Stimulated activated CD8-positive, alpha-beta memory T cell treated with anti-CD3 and anti-CD28 coated beads, Interleukin-15, amount 100 ng/mL, for 4 hours (primary cell): Measurements from ENCODE around the gene SSX2IP.
"Not testable (repeated sequence)": the region's sequence is repeated elsewhere in the genome, so short reads cannot be mapped to it uniquely, and the experiment has no call there.

Source experiments
- DNase-seq, 2 donors: peaks; one replicate each; pipeline ENCODE4 v3.0.0-alpha.2; 2020; ENCODE audit warnings: low read depth in 2 of 2

The SSX2IP gene

GRCh38 chr1:84677415-84678099 is 12.7 kb downstream of the SSX2IP start:
- no peak for DNase-seq

- DNase-seq = no peak
Measured at GRCh38 chr1:84675631-84676030, 14.6 kb downstream of the SSX2IP start.

GRCh38 chr1:84675106-84675505 is 15.2 kb downstream of the SSX2IP start:
- no peak for DNase-seq

GRCh38 chr1:84674705-84675104 is 15.6 kb downstream of the SSX2IP start:
- DNase-seq = no peak

- DNase-seq = no peak
Measured at GRCh38 chr1:84674021-84674420, 16.2 kb downstream of the SSX2IP start.

GRCh38 chr1:84672080-84672854 is 18.0 kb downstream of the SSX2IP start:
- no peak for DNase-seq

GRCh38 chr1:84669831-84670230 is 20.4 kb downstream of the SSX2IP start:
- DNase-seq = no peak

- no peak for DNase-seq
Measured at GRCh38 chr1:84668185-84668584, 22.1 kb downstream of the SSX2IP start.

- DNase-seq = no peak
Measured at GRCh38 chr1:84665703-84666317, 24.5 kb downstream of the SSX2IP start.

- no peak for DNase-seq
Measured at GRCh38 chr1:84653130-84653677, 37.1 kb downstream of the SSX2IP start.

GRCh38 chr1:84644472-84644871 is 45.8 kb downstream of the SSX2IP start:
- no peak for DNase-seq

- DNase-seq = no peak
Measured at GRCh38 chr1:84643183-84643582, 47.1 kb downstream of the SSX2IP start.

GRCh38 chr1:84642774-84643173 is 47.5 kb downstream of the SSX2IP start:
- DNase-seq = no peak

- DNase-seq = not testable (repeated sequence)
Measured at GRCh38 chr1:84639731-84640130, 50.5 kb downstream of the SSX2IP start.

- no peak for DNase-seq
Measured at GRCh38 chr1:84635429-84635828, 54.8 kb downstream of the SSX2IP start.

GRCh38 chr1:84634536-84635205 is 55.6 kb downstream of the SSX2IP start:
- no peak for DNase-seq

- no peak for DNase-seq
Measured at GRCh38 chr1:84632673-84633434, 57.4 kb downstream of the SSX2IP start.

- DNase-seq = no peak
Measured at GRCh38 chr1:84632137-84632536, 58.1 kb downstream of the SSX2IP start.

GRCh38 chr1:84624876-84625275 is 65.4 kb downstream of the SSX2IP start:
- DNase-seq = no peak

GRCh38 chr1:84621553-84621952 is 68.7 kb downstream of the SSX2IP start:
- DNase-seq = no peak

GRCh38 chr1:84620720-84621313 is 69.4 kb downstream of the SSX2IP start:
- peak; percentile 36 to 61 for DNase-seq
